Measurements from ENCODE around the gene GYPC. TPM values are rescaled to one million over a fixed set of nuclear protein-coding genes. Genes with fewer than 3 reads are reported as not detected.
"Not testable (repeated sequence)": the region's sequence is repeated elsewhere in the genome, so short reads cannot be mapped to it uniquely, and the experiment has no call there.

The GYPC gene
- total RNA-seq, 6 experiments from 2014 or later: 2.9 to 17.2 (median 8.1) TPM

DNA sequence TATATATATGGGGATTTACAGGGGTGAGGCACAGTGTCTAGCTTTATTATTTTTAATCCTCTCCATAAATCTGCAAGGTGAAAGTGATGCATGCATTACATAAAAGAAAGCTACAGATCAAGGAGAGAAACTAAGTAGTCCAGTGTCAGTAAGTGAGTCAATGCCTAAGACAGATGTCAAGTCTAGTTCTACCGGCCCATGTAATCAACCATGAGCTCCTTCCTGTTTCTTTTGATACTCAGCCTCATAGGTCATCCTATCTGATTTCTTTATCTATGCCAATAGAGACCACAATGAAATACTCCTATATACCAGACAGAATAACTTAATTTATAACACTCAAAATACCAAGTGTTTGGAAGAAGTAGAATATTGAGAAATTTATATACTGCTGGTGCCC, 20.2 kb upstream of the GYPC start:
- DNase-seq: no peak
- 60% methylated on average over 1 of the region's 1 CpG for WGBS (ENCODE audit: insufficient coverage, low coverage, low lambda C conversion rate, missing lambda C conversion rate)
- H3K36me3 ChIP-seq: no peaks in the 10 kb centered on the region
- no peak overlapping the region for H3K4me3 ChIP-seq
- H3K27me3 ChIP-seq: no peaks in the 10 kb centered on the region
- TF ChIP-seq POLR2A (IDR thresholded peaks at IDR 0.05) (no peak), CTCF (IDR thresholded peaks at IDR 0.05) (no peak)
- ATAC-seq: no peak
- H3K4me1 ChIP-seq: no peaks in the 10 kb centered on the region
- H3K9me3 ChIP-seq: no peaks in the 10 kb centered on the region
- intact Hi-C loops (cut with DNase I): no loop called here
- H3K27ac ChIP-seq: no peak overlapping the region

DNA sequence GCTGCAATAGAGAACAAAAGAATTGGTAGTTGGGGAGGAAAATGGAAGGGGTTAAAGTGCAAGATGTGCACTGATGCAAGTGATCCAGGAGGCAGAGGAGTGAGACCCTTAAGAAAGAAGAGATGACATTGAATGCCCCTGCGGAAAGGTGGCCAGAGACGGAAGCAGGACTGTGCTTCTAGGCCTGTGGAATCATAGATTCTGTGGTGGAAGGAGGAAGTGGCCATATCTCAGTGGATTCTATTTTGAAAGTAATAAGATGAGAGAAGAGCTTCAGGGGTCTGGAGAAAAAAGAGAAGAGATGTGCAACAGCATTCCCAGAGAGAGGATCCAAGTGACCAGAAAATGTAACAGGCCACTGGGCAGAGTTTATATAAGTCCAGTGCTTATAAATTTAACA, 18.6 kb upstream of the GYPC start:
- Histone ChIP-seq H3K27me3 (no peaks in the 10 kb centered on the region), H3K4me3 (no peak overlapping the region), H3K9me3 (no peaks in the 10 kb centered on the region), H3K36me3 (no peaks in the 10 kb centered on the region), H3K27ac (no peak overlapping the region), H3K4me1 (no peaks in the 10 kb centered on the region)
- intact Hi-C loops (cut with DNase I): no loop called here
- no peak for DNase-seq
- 79% methylated on average over 2 of the region's 2 CpGs for WGBS (ENCODE audit: insufficient coverage, low coverage, low lambda C conversion rate, missing lambda C conversion rate)
- TF ChIP-seq CTCF (IDR thresholded peaks at IDR 0.05) (no peak), POLR2A (IDR thresholded peaks at IDR 0.05) (no peak)
- no peak for ATAC-seq

GRCh38 chr2:126638746-126639145, 17.2 kb upstream of the GYPC start:
- no peak for ATAC-seq
- Histone ChIP-seq H3K27me3 (no peaks in the 10 kb centered on the region), H3K36me3 (no peaks in the 10 kb centered on the region), H3K4me1 (no peaks in the 10 kb centered on the region), H3K9me3 (no peaks in the 10 kb centered on the region), H3K4me3 (no peak overlapping the region), H3K27ac (no peak overlapping the region)
- 62% methylated on average over 6 of the region's 6 CpGs for WGBS (ENCODE audit: insufficient coverage, low coverage, low lambda C conversion rate, missing lambda C conversion rate)
- intact Hi-C loops (cut with DNase I): no loop called here
- DNase-seq: no peak
- TF ChIP-seq CTCF (IDR thresholded peaks at IDR 0.05) (no peak), POLR2A (IDR thresholded peaks at IDR 0.05) (no peak)

DNA sequence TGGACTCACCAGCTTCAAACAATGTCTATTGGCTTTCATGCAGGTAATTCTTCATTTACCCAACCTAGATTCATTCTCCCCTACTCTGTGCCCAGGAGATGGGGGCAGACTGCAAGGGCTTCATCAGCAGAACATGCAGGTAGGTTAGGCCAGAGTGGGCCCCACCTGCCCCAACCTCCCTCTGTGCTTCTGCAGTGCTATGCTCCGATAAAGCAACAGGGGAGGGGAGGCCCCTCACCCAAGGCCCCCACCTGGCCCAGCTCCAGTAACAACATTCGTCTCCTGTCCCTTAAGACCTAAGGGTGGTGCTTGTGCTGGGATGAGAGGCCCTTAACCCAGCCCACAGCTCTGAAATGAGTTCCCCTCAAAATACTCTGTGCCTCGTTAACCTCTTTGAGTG, 16.7 kb upstream of the GYPC start:
- TF ChIP-seq CTCF (IDR thresholded peaks at IDR 0.05) (no peak), POLR2A (IDR thresholded peaks at IDR 0.05) (no peak)
- no peaks in the 10 kb centered on the region for H3K36me3 ChIP-seq
- DNase-seq (no peak), ATAC-seq (no peak)
- 50% methylated on average over 1 of the region's 3 CpGs for WGBS (ENCODE audit: insufficient coverage, low coverage, low lambda C conversion rate, missing lambda C conversion rate)
- intact Hi-C loops (cut with DNase I): no loop called here
- no peak overlapping the region for H3K4me3 ChIP-seq
- H3K27me3 ChIP-seq: no peaks in the 10 kb centered on the region
- H3K9me3 ChIP-seq: no peaks in the 10 kb centered on the region
- no peak overlapping the region for H3K27ac ChIP-seq
- H3K4me1 ChIP-seq: no peaks in the 10 kb centered on the region

GRCh38 chr2:126641294-126641693, 14.7 kb upstream of the GYPC start:
- H3K36me3 ChIP-seq; H3K27me3 ChIP-seq; H3K9me3 ChIP-seq; H3K27ac ChIP-seq; intact Hi-C loops (cut with DNase I); H3K4me1 ChIP-seq; ATAC-seq; H3K4me3 ChIP-seq; DNase-seq: not testable (repeated sequence)
- WGBS (ENCODE audit: insufficient coverage, low coverage, low lambda C conversion rate, missing lambda C conversion rate): 87% methylated on average over 9 of the region's 9 CpGs
